Left renal cortex interstitium (tissue), 4 donors: Measurements from ENCODE around the gene HMGCS2. TPM values are rescaled to one million over a fixed set of nuclear protein-coding genes. Genes with fewer than 3 reads are reported as not detected.
"Not testable (repeated sequence)": the region's sequence is repeated elsewhere in the genome, so short reads cannot be mapped to it uniquely, and the experiment has no call there.

Experiments used
- DNase-seq, 4 donors: peaks; one replicate each; pipeline ENCODE4 v3.0.0-alpha.2; 2013; ENCODE audit warnings: low read depth in 4 of 4, low spot score in 2 of 4, missing footprints in 1 of 4
- polyA plus RNA-seq, 4 donors: library from polyadenylated mRNA; unstranded; fragments of 120-200 nt; gene quantifications; one replicate each; pipeline ENCODE4 v1.2.1, GENCODE V29; 2013; ENCODE audit not compliant: insufficient read length in 4 of 4

The HMGCS2 gene
- polyA plus RNA-seq, 4 donors, result 59.3 to 112 (median 94.0) TPM

DNA sequence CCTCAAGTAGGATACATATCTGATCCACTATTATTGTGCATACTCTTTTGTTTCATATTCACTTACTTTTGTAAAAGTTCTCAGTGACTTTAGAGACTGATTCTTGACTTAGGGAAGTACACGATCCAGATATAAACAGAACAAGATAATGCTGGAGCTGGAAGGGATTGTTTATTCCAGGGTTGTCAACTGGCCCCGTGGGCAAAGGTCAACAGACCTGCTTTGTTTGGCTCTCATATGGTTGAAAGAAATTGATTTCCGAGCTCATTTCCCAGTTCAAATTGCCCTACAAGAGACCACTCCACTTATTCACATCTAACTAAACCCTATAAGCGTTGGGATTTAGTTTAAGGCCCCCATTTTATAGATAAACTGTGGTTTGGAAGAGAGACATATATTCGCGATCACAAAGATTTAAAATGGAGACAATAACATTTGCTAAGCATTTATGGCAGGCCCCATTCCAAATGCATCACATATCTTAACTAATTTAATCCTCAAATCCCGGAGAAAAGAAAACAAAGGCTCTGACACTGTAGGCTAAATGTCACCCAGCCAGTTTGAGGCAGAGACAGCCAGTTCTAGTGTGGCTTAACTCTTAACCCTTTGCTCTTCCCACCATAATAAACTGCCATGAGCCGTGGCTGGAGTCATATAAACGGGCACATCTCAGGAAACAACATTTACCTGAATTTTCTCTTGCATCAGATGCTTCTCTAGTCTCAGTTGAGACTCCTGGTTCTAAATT, 21.9 kb upstream of the HMGCS2 start:
- DNase-seq, result no peak

DNA sequence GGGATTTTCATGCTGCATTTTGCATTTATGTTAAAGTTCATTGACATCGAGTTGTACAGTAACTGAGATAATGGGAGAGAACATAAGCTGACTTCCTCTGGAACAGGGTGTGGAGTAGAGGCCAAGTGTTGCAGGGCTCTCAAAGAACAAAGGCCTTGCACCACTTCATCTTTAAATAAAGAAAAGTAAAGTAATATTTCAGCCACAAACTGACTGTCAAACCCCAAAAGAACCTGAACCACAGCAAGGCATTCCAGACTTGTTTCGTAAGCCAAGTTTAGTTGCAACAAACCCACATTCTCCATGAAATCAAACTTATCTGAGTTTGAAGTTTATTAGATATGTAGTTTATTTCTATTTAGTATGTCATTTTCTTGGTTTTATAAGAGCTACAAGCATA, 19.1 kb upstream of the HMGCS2 start:
- no peak for DNase-seq

DNA sequence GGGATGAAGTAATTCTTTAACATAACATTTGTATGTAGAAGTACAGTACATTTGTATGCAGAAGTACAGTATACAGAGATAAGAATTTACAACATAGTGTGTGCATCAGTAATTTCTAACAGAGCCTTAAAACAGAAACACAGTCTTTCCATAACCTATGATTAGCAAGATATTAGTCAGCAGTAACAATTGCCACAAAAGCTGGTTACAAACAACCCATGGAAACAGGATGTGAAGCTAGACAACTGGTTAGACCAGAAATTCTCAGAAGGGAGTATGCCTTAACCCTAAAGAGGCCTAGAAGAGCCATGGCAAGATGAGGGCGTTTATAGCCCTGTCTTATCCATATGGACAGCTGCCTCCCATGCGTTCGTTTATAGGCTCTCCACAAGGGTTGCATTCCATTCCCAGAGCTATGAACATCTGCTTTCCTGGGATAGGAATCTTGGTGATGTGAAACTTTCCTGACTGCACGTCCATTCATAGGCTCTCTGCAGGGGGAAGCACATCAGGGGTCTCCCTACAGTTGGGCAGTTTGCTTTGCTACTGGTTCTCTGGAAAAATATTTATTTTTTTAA, 17.9 kb upstream of the HMGCS2 start:
- DNase-seq, result not testable (repeated sequence)

DNA sequence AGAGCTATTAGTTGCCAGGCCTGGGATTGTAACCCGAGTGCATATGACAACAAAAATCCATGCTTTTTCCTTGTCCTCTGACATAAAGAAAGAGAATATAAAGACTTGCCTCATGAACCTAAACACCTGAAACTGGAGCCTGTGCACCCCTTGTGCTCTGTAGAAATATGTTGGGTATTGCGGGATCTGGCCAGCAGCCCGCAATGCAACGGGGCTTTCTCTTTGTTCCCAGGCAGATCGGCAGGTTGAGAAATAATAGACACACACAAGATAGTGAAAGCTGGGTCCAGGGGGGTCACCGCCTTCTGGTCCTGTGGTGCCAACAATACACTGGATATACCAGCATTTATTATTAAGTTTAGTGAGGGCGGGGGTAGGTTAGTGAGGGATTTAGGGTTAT, 17.3 kb upstream of the HMGCS2 start:
- not testable (repeated sequence) for DNase-seq

DNA sequence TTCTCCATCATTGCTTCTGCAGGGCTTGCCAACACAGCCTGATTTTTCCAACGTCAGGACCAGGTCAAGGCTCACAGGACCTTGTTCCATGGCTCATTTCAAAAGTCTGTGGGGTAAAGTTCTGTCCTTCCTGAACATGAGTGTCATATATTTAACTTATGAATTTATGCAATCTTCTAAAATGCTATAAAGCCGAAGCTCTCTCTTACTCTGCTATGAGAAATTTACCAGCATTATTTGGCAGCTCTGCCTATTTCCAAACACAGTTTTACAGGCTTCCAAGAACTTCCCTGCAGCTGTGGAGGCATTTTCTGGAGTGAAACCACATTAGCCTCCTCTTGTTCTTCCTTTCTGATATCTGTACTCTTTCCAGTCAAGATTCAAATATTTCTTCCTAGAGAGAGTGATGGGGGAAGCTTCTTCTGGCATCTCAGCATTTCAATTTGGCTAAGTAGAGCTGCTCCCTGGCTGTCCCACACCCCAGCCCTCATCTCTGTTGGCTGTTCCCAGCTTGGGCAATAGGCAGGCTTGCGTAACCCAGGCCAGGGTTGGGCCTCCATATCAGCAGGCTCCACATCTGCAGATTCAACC, 15.6 kb upstream of the HMGCS2 start:
- no peak for DNase-seq

DNA sequence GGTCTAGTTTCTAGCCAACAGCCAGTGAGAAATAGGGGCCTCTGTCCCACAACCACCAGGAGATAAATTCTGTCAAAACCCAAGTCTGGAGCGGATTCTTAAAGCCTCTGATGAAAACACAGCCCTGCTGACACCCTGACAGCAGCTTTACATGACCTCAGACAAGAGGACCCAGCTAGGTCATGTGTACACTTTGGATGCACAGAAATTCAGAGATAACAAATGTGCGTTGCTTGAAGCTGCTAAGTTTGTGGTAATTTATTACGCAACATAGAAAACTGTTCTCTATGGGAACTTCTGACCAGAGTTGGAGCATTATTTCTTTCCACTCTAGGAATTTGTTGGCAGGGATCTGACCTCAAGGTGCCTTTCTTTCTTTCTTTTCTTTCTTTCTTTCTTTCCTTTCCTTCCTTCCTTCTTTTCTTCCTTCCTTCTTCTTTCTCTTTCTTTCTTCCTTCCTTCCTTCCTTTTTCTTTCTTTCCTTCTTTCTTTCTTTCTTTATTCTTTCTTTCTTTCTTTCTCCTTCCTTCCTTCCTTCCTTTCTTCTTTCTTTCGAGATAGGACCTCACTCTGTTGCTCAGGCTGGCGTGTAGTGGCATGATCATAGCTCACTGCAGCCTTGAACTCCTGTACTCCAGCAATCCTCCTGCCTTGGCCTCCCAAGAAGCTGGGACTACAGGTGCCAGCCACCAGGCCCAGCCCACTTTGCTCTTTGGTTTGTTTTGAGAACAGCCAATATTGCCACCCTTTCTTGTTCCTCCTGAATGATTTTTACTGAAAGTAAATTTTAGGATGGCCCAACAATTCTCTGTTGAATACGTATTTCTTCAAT, 14.9 kb upstream of the HMGCS2 start:
- no peak for DNase-seq

DNA sequence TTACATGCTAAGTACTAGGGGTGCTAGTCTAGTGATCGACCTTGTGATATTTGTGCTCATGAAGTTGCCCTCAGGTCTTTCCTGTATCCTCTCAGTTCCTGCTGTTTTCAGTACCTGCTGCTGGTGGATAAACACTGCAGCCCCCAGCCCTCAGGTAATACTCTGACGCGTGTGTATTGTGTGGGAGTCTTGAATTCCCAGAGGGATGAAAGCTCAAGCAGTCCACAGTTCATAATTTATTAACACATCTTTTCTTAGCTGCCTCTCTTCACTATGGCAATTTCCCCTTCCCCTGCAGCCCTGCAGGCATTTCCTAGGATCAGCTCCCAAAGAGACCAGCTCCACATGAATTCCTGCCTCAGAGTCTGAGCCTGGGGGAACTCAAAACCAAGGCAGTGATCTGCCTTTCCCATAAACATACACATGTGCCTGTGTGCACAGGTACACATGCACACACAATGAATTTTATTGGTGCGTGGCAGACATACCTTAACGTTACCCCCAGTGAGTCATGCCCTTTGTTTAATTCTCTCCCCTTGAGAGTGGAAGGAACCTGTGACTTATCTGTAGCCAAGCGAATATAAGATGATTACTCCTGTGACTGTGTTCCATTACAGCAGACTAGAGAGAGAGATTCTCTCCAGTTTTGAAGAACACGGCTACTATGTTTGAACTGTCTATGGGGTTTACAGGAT, 14.1 kb upstream of the HMGCS2 start:
- DNase-seq, result no peak

DNA sequence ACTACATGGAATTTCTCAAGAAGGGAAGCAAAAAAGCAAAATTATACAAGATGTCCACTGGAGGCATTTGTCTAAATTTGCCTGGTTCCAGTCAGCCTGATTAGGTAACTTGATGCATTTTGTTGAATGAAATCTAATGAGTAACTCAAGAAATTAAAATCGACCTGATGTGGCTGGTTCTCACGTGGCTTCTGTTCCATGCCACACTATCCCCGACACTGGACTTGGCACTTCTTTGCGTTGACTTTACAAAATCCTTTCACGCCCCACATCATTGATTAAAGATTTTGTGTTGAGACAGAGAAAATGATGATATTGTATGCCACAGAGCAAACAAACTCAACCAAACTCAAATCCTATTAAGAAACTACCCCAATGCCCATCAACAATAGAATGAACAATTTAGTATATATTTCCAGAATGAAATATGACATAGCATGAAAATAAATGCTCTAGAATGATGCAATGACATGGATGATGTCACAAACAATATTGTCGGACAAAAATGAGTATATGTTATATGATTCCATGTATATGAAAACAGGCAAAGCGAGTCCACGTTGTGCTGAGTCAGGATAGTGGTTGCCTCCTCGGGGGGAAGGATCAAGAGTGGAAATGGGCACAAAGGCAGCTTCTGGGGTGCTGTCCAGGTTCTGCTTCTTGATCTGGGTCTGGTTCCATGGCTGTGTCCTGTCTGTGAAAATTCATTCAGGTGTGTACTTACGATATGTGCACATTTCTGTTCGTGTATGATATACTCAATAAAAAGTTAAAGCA, 12.9 kb upstream of the HMGCS2 start:
- DNase-seq, result no peak

DNA sequence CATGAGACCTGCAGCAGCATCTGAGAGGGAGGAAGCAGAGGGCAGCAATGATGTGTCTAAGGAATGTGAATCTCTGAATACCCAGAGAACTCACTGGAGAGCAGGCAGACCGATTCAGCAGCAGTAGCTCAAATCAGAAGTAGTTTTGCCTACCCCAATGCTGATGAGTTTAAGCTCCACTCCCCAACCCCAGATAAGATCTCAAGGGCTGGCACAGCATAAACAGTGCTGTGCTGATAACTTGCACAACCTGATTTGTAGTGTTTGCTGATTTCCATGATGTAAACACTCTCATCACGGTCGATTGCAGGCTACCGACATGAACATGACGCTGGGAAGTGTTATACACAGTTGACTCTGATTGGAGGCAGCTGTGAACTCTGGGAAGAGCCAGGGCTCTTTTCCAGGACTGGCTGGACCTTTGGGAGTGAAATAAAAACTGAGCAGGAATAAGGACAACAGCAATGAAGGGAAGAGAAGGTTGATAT, 11.2 kb upstream of the HMGCS2 start:
- no peak for DNase-seq

DNA sequence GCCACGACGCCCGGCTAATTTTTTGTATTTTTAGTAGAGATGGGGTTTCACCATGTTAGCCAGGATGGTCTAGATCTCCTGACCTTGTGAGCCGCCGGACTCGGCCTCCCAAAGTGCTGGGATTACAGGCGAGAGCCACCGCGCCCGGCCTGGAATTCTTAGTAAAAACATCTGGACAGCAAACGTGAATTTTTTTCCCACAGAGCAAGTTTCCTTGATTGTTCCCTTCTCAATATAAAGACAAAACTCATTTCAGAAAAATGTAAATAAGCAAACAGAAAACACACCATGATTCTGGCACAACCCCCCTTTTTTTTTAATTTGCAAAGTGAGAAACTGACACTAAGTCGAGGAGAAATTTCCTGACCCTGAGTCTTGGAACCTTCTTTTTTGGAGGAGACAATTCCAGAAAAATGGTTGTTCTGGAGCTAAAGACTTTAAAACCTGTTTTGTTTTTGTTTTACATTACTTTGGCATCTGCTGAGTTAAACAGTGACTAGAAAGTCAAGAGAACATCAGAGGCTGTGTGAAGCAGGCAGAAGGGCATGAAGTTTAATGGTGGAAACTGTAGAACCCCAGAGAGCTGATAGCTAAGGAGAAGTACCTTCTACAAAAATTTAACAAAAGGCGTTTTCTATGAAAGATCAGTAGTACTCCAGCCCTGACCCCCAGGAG, 10.3 kb upstream of the HMGCS2 start:
- DNase-seq, result no peak

DNA sequence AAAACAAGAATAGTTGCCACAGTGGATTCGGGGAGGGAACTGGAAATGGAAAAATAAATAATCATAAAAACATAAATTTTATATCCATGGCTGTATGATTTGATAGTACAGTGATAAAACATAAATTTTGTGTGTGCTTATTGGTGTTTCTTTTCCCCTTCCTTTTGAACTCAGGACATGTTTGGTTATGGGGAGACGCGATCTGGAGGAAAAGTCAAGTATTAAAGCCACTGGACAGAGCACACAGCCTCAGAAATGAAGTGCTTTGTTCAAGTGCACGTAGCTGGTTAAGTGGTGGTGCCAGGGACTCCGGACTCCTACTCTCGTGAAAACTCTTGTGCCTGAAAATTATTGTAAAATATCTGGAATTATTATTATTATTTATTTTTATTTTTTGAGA, 9.7 kb upstream of the HMGCS2 start:
- no peak for DNase-seq

DNA sequence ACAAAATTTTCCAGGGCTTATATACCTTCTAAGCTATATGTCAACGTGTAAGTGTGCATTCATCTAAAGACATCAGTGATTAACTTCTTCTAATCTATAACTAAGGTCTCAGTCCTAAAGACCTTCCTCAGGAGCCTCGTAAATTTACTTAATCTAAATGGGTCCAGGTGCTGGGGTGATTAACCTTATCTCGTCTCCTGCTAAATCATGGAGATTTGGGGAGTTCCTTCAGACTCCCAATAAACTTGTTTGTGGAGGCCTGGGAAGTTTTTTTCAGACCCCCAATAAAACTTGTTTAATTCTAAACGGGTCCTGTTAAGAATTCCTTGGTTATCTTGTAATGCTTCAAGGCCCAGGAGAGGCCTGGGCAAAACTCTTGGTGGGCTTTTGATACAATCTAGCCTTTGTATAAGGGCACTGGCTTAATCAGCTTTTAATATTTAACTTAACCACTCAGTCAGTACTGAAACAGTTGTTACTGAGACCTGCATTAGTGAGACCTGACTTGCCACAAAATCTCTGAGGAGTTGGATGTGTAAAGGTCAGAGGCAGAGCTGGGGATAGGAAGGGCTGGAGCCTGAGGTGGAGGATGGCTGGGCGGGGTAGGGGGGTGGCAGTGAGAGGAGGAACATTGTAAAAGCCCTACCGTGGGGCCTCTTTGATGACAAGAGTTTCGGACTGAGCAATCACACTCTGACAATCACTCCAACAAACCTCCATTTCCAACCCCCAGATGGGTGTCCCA, 6.2 kb upstream of the HMGCS2 start:
- DNase-seq, result no peak

DNA sequence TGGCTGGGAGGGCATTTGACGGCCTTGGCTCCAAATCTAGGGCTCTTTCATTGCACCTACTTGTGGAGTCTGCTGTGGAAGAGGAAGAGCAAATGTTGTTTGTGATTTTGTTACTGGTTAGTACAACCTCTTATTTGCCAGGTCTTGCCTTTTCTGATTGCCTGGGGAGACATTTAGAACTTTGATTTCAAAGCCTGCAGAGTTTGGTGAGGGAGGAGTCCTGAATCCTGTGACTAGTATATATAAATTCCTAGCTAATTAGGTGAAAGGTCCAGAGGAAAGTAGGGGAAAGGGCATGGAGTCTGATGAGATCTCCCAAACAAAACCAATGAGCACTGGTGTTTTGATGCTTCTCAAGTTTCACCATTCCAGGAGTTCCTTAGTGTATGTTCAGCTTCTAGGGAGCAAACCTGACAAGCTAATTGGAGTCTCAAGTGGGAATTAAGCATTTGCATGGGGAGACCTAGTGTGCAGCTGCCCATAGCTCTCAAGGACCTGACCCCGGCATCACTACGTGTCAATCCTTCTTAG, 5.1 kb upstream of the HMGCS2 start:
- no peak for DNase-seq

DNA sequence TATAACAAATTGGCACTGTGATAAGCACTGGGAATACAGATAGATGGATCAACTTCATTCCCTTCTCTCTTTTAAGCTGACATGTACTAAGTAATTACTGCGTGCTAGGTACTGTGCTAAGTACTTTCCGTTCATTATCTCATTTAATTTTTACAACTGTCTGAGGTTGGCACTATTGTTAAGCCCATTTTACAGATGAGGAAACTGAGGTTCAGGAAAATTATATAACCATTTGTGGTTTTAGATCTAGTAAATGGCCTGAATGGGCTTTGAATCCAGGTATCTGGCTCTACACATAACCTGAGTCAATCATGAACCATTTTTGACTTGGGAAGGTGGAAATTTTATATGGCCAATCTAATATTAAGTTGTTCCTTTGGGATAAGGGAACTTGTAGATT, 3.6 kb upstream of the HMGCS2 start:
- DNase-seq, result no peak

DNA sequence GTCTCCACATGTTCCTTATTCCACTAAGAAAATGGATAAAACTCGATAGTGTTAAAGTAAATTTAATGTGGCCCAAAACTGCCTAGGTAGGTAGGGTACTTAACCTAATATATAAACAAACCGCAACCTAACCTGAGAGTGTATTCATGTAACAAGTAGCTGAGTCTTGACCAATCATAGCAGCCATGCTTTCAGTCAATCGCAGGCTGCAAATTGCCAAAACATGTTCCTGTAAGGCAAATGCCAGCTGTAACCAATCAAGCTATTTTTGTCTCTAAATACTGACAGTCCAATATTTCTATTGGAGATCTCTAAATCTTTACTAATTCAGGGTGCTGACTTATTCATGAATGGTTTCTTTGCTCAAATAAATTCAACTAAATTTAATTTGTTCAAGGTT, 3.1 kb upstream of the HMGCS2 start:
- no peak for DNase-seq

DNA sequence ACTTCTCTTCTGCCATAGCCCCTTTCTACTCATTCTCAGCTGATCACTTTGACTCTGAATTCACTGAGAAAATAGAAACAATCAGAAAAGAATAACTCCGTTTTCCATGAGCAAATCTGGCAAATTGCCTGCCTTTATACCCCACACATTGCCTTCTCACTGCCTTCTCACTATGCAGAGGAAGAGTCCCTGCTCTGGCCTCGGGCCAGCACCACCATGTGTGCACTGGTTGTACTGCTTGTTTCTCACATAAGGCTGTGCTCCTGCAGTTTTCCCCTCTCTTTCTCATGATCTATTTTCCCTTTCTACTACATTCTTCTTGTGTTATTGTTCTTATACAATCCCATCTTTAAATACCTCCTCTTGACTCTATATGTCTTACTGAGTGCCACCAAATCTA, 2.3 kb upstream of the HMGCS2 start:
- DNase-seq, result no peak

DNA sequence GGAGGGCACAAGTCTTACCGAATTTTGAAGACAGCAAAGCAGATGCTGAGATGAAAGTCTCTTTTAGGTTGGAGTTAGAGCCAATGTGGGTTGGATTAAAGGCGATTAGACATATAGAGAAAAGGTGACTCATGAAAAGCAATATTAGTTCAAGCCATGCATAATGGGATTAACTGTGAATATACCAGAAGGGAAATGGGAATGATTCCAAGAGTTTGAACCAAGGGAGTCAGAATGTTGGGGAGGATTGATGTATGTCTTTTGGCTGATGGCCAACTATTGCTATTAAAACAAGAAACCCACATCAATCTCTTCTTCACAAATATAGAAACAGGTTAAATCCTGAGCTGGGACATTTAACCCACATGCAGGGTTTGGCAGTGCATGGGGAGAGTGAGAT, 1.2 kb downstream of the HMGCS2 start:
- no peak for DNase-seq

DNA sequence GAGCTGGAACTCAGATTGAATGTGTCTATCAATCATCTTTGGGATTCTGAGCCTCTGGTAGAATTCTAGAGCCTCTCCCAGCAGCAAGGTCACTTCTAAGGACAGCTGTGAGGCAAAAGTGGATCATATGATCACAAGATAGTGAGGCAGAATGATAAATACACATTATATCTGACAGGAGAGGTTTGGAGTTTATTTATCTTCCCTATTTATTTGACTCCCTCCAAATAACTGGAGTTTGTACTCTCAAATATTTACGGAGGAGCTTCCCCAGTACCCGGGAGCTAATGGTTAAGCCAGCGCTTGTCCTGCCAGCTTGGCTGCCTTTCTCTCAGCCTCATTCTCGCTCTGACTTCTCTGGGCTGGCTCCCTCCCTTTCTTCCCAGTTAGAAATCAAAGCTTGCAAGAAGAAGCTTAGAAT, 2.3 kb downstream of the HMGCS2 start:
- DNase-seq, result no peak
